CD4-positive, alpha-beta T cell (primary cell): ENCODE data around the gene ATP12A. TPM values are rescaled to one million over a fixed set of nuclear protein-coding genes. Genes with fewer than 3 reads are reported as not detected.

Experiments
- ATAC-seq: fragments of 200-7000 bp; cut with Tn5 transposase; one replicate; pipeline ENCODE4 v1.10.0; 2022; ENCODE audit warnings: mild to moderate bottlenecking; ENCODE audit not compliant: poor library complexity
- CTCF ChIA-PET: fragments of 350-600 bp; sonication (Branson Sonifier 250); formaldehyde crosslinking; loops from one replicate; lab custom pipeline; 2021; ENCODE audit warnings: antibody characterized with exemption, inconsistent platforms; lab: Charles Lee
- POLR2A ChIA-PET: fragments of 350-600 bp; sonication (Branson Sonifier 250); formaldehyde crosslinking; loops from one replicate; lab custom pipeline; 2021; ENCODE audit warnings: antibody characterized with exemption, inconsistent platforms; lab: Charles Lee
- DNase-seq, 14 experiments: peaks; one replicate each; pipeline ENCODE4 v3.0.0-alpha.2; 2013 to 2020; ENCODE audit warnings: mixed read lengths in 2 of 14
- H3K27ac ChIP-seq, 2 donors: one replicate each; pipeline versions ENCODE4 v1.5.1 to v1.7.0; 2013; ENCODE audit warnings: low read length in 2 of 2, low read depth in 1 of 2, mild to moderate bottlenecking in 1 of 2
- H3K27me3 ChIP-seq, 2 experiments: 1 replicate in 1 of 2; 2 replicates in 1 of 2; pipeline versions ENCODE4 v1.6.1 to v1.7.0; 2013; ENCODE audit warnings: low read length in 2 of 2, control low read depth in 1 of 2, mild to moderate bottlenecking in 1 of 2, moderate library complexity in 1 of 2; ENCODE audit not compliant: insufficient read depth in 2 of 2, control insufficient read depth in 1 of 2
- H3K36me3 ChIP-seq: one replicate; pipeline ENCODE4 v1.6.1; 2013; ENCODE audit warnings: low read length, control low read depth; ENCODE audit not compliant: insufficient read depth
- H3K4me1 ChIP-seq: one replicate; pipeline ENCODE4 v1.6.1; 2013; ENCODE audit warnings: low read length, control low read depth; ENCODE audit not compliant: insufficient read depth
- H3K4me3 ChIP-seq: one replicate; pipeline ENCODE4 v1.5.1; 2013; ENCODE audit warnings: mild to moderate bottlenecking, low read length, moderate library complexity
- H3K9me3 ChIP-seq, 2 experiments: 1 replicate in 1 of 2; 2 replicates in 1 of 2; pipeline versions ENCODE4 v1.6.1 to v1.7.0; 2013; ENCODE audit warnings: low read length in 2 of 2, mild to moderate bottlenecking in 2 of 2, control low read depth in 1 of 2, moderate library complexity in 1 of 2; ENCODE audit not compliant: control insufficient read depth in 1 of 2, insufficient read depth in 1 of 2
- H3K27ac Mint-ChIP-seq: one replicate; pipeline ENCODE4 v1.8.0; 2020; ENCODE audit warnings: mixed read lengths
- H3K27me3 Mint-ChIP-seq: one replicate; pipeline ENCODE4 v1.8.0; 2021; ENCODE audit warnings: mixed read lengths
- H3K36me3 Mint-ChIP-seq: one replicate; pipeline ENCODE4 v1.8.0; 2021; ENCODE audit warnings: low read depth, mixed read lengths
- H3K4me1 Mint-ChIP-seq: one replicate; pipeline ENCODE4 v1.8.0; 2021; ENCODE audit warnings: low read depth, mixed read lengths
- H3K4me3 Mint-ChIP-seq: one replicate; pipeline ENCODE4 v1.8.0; 2020; ENCODE audit warnings: mild to moderate bottlenecking, mixed read lengths
- H3K9me3 Mint-ChIP-seq: one replicate; pipeline ENCODE4 v1.8.0; 2020; ENCODE audit warnings: mixed read lengths
- CTCF ChIP-seq: fragments of 200-600 bp; IDR thresholded peaks from one replicate; pipeline ENCODE4 v1.8.0; 2022; ENCODE audit warnings: antibody characterized with exemption, mild to moderate bottlenecking
- intact Hi-C, 2 experiments: fragments of 100-400 bp; cut with DNase I in 1 of 2; cut with micrococcal nuclease in 1 of 2; formaldehyde crosslinking; loops; one replicate each; pipeline versions ENCODE4 v1.15.1 to v1.9.0; 2023 to 2025; cut with DNase I, micrococcal nuclease
- total RNA-seq, 174 experiments: library from RNA in 2 of 174; stranded (reverse) in 2 of 174; gene quantifications; one replicate each; pipeline ENCODE4 v1.2.3 and lab custom pipeline; 2021 to 2026

ATP12A gene
- total RNA-seq, 2 experiments from 2014 or later, result 0.05 to 0.06 TPM

- CTCF ChIA-PET, result interaction anchor here (0.6 kb wide), 1 partner anchor 170 kb away, joined by 3 read pairs; no protein-coding TSS in a partner anchor
- no peaks in the 10 kb centered on the region for H3K36me3 Mint-ChIP-seq
- no peaks in the 10 kb centered on the region for H3K9me3 Mint-ChIP-seq
- intact Hi-C loops, result no loop called here
- H3K36me3 ChIP-seq, result no peaks in the 10 kb centered on the region
- DNase-seq (no peak), ATAC-seq (no peak)
- H3K4me3 ChIP-seq, result no peak overlapping the region
- no peaks in the 10 kb centered on the region for H3K27me3 ChIP-seq
- H3K27ac Mint-ChIP-seq, result no peak overlapping the region
- H3K9me3 ChIP-seq, result no peaks in the 10 kb centered on the region
- no peaks in the 10 kb centered on the region for H3K27me3 Mint-ChIP-seq
- no peak overlapping the region for H3K4me3 Mint-ChIP-seq
- no peaks in the 10 kb centered on the region for H3K4me1 ChIP-seq
- H3K27ac ChIP-seq, result no peak overlapping the region
- no peak for TF ChIP-seq CTCF
- H3K4me1 Mint-ChIP-seq, result no peaks in the 10 kb centered on the region
- POLR2A ChIA-PET, result no interaction called here
Measured at GRCh38 chr13:24737042-24737441, 56.8 kb downstream of the ATP12A start.

- no peaks in the 10 kb centered on the region for H3K4me1 Mint-ChIP-seq
- intact Hi-C loops, result no loop called here
Measured at GRCh38 chr13:24738366-24738847, 58.2 kb downstream of the ATP12A start.

GRCh38 chr13:24740014-24740890 is 60.0 kb downstream of the ATP12A start:
- H3K4me1 Mint-ChIP-seq, result no peaks in the 10 kb centered on the region
- no peaks in the 10 kb centered on the region for H3K4me1 ChIP-seq
- no peak for DNase-seq
- ChIA-PET CTCF (no interaction called here), POLR2A (no interaction called here)
- no peak overlapping the region for H3K4me3 Mint-ChIP-seq
- no peaks in the 10 kb centered on the region for H3K36me3 ChIP-seq
- no peak overlapping the region for H3K4me3 ChIP-seq
- no peak for ATAC-seq
- H3K27ac ChIP-seq, result no peak overlapping the region
- no peak for TF ChIP-seq CTCF
- no peak overlapping the region for H3K27ac Mint-ChIP-seq
- H3K9me3 Mint-ChIP-seq, result no peaks in the 10 kb centered on the region
- peaks cover 14% of the 10 kb centered on the region for H3K27me3 Mint-ChIP-seq
- H3K27me3 ChIP-seq, result peaks cover 3% of the 10 kb centered on the region in 2 experiments
- no peaks in the 10 kb centered on the region for H3K9me3 ChIP-seq
- H3K36me3 Mint-ChIP-seq, result no peaks in the 10 kb centered on the region
- intact Hi-C loops, result no loop called here

More at GRCh38 chr13:24738366-24738847, 58.2 kb downstream of the ATP12A start:
- Mint-ChIP-seq H3K36me3 (no peaks in the 10 kb centered on the region), H3K4me3 (no peak overlapping the region), H3K27me3 (peaks cover 6% of the 10 kb centered on the region), H3K27ac (no peak overlapping the region), H3K9me3 (no peaks in the 10 kb centered on the region)
- no peaks in the 10 kb centered on the region for H3K27me3 ChIP-seq
- no peak overlapping the region for H3K4me3 ChIP-seq
- no peaks in the 10 kb centered on the region for H3K4me1 ChIP-seq
- DNase-seq (no peak), ATAC-seq (no peak)
- no peaks in the 10 kb centered on the region for H3K9me3 ChIP-seq
- TF ChIP-seq CTCF, result no peak
- ChIA-PET CTCF (no interaction called here), POLR2A (no interaction called here)
- no peak overlapping the region for H3K27ac ChIP-seq
- no peaks in the 10 kb centered on the region for H3K36me3 ChIP-seq
